SK-N-MC (cell line): ENCODE data around the gene AFF1.

Experiments
- DNase-seq: peaks from one replicate; pipeline ENCODE4 v3.0.0-alpha.2; 2011; ENCODE audit warnings: low read depth, low spot score
- H3K27ac ChIP-seq: fragments of 200-600 bp; sonication (generic); 2 replicates; pipeline ENCODE4 v1.5.1; 2016; ENCODE audit warnings: mixed run types
- H3K36me3 ChIP-seq: fragments of 200-600 bp; sonication (generic); 2 replicates; pipeline ENCODE4 v1.6.1; 2017; ENCODE audit warnings: antibody characterized with exemption, low read length, mixed read lengths; ENCODE audit not compliant: insufficient read depth
- H3K4me3 ChIP-seq: fragments of 200-600 bp; sonication (generic); 2 replicates; pipeline ENCODE4 v1.5.1; 2016
- H3K9ac ChIP-seq: fragments of 200-600 bp; sonication (generic); 2 replicates; pipeline ENCODE4 v1.8.0; 2017; ENCODE audit warnings: mixed run types, mixed read lengths; ENCODE audit not compliant: insufficient read length
- H3K9me3 ChIP-seq: fragments of 200-600 bp; sonication (generic); 2 replicates; pipeline ENCODE4 v1.6.1; 2017; ENCODE audit warnings: low read depth, mild to moderate bottlenecking, antibody characterized with exemption, low read length, moderate library complexity, mixed read lengths
- EZH2 ChIP-seq: fragments of 200-600 bp; sonication (generic); IDR thresholded peaks from one replicate; pipeline ENCODE4 v1.6.1; 2017; ENCODE audit warnings: antibody characterized with exemption
- FOXP2 ChIP-seq: optimal IDR thresholded peaks from 2 replicates; pipeline ENCODE3; 2011; ENCODE audit warnings: mild to moderate bottlenecking, moderate library complexity; ENCODE audit not compliant: insufficient read depth; ENCODE audit errors: extremely low read length, control extremely low read depth
- POLR2AphosphoS5 ChIP-seq: IDR thresholded peaks from 2 replicates; pipeline ENCODE4 v1.6.1; 2012; ENCODE audit warnings: mild to moderate bottlenecking, low read depth, low read length, borderline replicate concordance

AFF1 gene

GRCh38 chr4:86910820-86911684, 23.8 kb upstream of the AFF1 start:
- no peak for TF ChIP-seq FOXP2
- TF ChIP-seq EZH2: no peak
- TF ChIP-seq POLR2AphosphoS5: no peak
- no peak for DNase-seq
- H3K27ac ChIP-seq: no peak overlapping the region

GRCh38 chr4:86916392-86916791, 18.4 kb upstream of the AFF1 start:
- no peak overlapping the region for H3K9ac ChIP-seq
- DNase-seq: no peak
- TF ChIP-seq FOXP2: no peak
- no peaks in the 10 kb centered on the region for H3K36me3 ChIP-seq
- H3K27ac ChIP-seq: no peak overlapping the region
- H3K9me3 ChIP-seq: no peaks in the 10 kb centered on the region
- no peak overlapping the region for H3K4me3 ChIP-seq

More at GRCh38 chr4:86910820-86911684, 23.8 kb upstream of the AFF1 start:
- Histone ChIP-seq H3K9me3 (no peaks in the 10 kb centered on the region), H3K4me3 (no peak overlapping the region), H3K36me3 (no peaks in the 10 kb centered on the region), H3K9ac (no peak overlapping the region)

- H3K9ac ChIP-seq: no peak overlapping the region
- no peaks in the 10 kb centered on the region for H3K9me3 ChIP-seq
- no peaks in the 10 kb centered on the region for H3K36me3 ChIP-seq
- H3K27ac ChIP-seq: no peak overlapping the region
- TF ChIP-seq EZH2: no peak
- TF ChIP-seq POLR2AphosphoS5: no peak
- TF ChIP-seq FOXP2: no peak
- DNase-seq: no peak
- H3K4me3 ChIP-seq: no peak overlapping the region
These were observed 17.4 kb upstream of the AFF1 start for GRCh38 chr4:86917212-86918039.

DNA sequence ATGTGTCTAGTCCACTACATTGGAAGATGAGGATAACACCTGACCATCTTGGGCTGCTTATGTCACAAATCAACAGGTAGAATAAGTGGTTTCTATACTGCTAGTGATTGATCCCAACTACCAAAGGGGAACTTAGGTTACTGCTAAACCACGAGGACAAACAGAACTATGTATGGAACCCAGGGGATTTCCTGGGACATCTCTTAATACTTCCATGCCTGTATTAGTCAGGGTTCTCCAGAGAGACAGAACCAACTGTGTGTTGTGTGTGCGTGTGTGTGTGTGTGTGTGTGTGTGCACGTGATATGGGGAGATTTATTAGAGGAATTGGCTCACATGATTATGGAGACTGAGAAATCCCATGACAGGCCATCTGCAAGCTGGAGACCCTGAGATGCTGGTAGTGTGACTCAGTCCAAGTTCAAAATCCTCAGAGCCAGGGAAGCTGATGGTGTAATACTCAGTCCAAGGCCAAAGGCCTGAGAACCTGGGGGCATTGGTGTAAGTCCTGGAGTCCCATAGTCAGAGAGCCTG, 16.2 kb upstream of the AFF1 start:
- Histone ChIP-seq H3K9me3 (no peaks in the 10 kb centered on the region), H3K36me3 (no peaks in the 10 kb centered on the region), H3K27ac (no peak overlapping the region), H3K4me3 (no peak overlapping the region), H3K9ac (no peak overlapping the region)
- TF ChIP-seq FOXP2: no peak
- TF ChIP-seq POLR2AphosphoS5: no peak
- TF ChIP-seq EZH2: no peak
- no peak for DNase-seq

DNA sequence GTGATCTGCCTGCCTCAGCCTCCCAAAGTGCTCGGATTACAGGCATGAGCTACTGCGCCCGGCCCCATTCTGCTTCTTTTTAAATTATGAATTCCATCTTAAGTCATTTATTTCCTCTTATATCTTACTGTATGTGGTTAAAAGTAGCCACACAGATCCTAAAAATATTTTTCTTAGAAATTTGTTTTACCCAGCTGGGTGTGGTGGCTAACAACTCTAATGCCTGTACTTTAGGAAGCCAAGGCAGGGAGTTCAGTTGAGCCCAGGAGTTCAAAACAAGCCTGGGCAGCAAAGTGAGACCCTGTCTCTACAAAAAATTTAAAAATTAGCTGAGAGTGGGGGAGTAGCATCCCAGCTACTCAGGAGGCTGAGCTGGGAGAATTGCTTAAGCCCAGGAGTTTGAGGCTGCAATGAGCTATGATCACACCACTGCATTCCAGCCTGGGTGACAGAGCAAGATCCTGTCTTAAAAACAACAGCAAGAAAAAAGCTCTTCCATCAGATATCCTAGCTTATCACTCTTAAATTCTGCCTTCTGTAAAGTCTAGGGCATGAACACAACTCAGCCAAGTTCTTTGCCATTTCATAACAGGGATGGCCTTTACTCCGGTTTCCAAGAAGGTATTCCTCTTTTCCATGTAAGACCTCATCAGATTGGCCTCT, 15.1 kb upstream of the AFF1 start:
- Histone ChIP-seq H3K36me3 (no peaks in the 10 kb centered on the region), H3K4me3 (no peak overlapping the region), H3K27ac (no peak overlapping the region), H3K9ac (no peak overlapping the region), H3K9me3 (no peaks in the 10 kb centered on the region)
- no peak for DNase-seq
- no peak for TF ChIP-seq POLR2AphosphoS5
- TF ChIP-seq FOXP2: no peak
- no peak for TF ChIP-seq EZH2

DNA sequence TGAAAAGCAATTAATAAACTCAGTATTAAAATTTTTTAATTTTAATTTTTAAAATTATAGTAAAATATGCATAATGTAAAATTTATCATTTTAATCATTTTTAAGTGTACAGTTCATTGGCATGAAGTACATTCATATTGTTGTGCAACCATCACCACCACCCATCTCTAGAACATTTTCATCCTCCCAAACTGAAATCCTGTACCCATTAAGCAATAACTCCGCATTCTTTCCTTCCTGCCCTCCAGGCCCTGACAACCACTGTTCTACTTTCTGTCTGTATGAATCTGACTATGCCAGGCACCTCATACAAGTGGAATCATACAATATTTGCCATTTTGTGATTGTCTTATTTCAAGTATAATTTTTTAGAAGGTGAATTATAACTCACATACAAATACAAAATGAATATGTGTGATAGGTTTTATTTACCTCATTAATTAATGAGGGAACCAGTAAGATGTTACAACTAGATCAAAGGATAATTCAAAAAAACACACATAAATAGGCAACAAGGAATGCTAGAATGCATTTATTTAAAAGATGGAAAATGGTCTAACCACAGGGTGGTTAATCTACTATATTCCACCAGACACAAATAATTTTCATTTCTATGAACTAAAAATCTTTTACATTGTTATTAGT, 13.1 kb upstream of the AFF1 start:
- H3K9me3 ChIP-seq: no peaks in the 10 kb centered on the region
- H3K36me3 ChIP-seq: no peaks in the 10 kb centered on the region
- no peak overlapping the region for H3K9ac ChIP-seq
- DNase-seq: no peak
- peak overlapping the region; percentile 23; the same call in 1 of the 2 replicates for H3K4me3 ChIP-seq
- H3K27ac ChIP-seq: peak overlapping the region; percentile 58; the same call in 1 of the 2 replicates
- TF ChIP-seq POLR2AphosphoS5 (no peak), EZH2 (no peak), FOXP2 (no peak)

DNA sequence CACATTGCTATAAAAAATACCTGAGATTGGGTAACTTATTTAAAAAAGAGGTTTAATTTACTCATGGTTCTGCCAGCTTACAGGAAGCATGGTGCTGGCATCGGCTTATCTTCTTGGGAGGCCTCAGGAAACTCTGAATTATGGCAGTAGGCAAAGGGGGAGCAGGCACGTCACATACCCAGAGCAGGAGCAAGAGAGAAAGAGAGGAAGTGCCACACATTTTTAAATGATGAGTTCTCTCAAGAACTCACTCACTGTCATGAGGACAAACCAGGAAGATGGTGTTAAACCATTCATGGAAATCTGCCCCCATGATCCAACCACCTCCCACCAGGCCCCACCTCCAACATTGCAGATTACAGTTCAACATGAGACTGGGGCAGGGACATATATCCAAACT, 10.0 kb upstream of the AFF1 start:
- Histone ChIP-seq H3K9ac (no peak overlapping the region), H3K9me3 (no peaks in the 10 kb centered on the region), H3K4me3 (no peak overlapping the region), H3K36me3 (no peaks in the 10 kb centered on the region), H3K27ac (peak overlapping the region; percentile 85)
- TF ChIP-seq EZH2 (no peak), POLR2AphosphoS5 (no peak), FOXP2 (no peak)
- DNase-seq: no peak
